Measurements from ENCODE around the gene GFPT1.
"Not testable (repeated sequence)": the region's sequence is repeated elsewhere in the genome, so short reads cannot be mapped to it uniquely, and the experiment has no call there.

GFPT1 gene
- 66.6 to 68.5 reads per million in 2 donors for total RNA-seq

DNA sequence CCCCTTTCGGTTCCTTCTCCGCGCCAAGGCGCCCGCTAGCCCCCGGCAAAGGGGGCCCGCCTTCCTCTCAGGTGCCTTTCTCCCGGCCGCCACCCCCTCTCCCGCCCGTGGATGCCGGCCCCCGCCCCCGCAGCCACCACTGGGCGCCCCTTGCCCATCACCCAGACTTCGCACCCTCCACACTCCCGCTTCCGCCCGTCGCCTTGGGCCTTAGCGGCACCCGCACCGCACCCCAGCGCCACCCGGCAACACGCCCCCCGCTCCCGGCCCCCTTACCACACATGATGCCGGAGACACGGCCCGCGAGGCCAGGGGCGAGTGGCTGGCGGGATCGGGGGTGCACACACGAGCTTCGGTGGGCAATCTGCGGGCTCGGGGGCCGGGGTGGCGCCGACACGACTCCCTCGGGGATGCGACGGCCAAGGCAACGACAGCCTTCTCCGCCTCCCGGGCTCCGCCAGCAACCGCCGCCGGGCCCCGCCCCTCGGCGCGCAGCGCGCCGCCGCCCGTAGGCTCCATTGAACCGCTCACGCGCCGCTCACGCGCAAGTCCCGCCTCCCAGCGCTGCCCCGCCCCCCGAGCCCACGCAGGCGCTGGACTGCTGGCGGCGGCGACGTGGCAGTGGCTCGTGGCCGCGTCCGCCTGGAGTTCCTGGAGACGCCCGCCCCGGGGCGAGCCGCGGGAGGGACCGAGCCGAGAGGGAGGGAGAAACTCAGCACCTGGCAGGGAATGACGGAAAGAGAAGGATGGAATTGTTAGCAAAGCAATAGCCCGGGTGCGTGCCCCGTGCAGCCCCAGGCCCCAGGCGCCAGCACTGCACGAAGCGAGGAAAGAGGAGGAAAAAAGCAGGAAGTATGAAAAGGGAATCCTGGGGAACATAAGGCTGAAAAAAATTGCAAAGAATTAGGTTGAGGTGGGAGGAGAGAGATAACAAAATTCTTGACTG is at the start of gene GFPT1:
Gene GFPT1, minus strand, starts transcription at position 439 of the 946 bp plus-strand sequence. Its CDS starts 156 bp downstream, at position 283.
- peak; percentile 86 for DNase-seq

GRCh38 chr2:69436596-69436937 is 49.5 kb upstream of the GFPT1 start:
- no peak for DNase-seq

DNA sequence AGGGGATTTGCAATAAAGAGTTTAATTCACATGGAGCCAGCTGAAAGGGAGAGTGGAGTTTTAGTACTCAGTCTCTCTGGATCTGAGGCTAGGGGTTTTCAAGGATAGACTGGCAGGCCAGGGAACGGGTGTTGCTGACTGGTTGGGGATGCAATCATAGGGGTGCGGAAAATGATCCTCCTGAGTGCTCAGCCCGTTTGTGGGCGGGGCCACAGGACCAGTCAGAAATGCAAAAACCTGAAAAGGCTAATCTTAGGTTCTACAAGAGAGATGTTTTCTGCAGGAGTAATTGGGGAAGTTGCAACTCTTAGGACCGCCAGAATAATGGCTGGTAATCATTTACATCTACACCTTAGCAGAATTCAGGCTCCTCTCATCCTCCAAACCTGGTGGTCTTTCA is 47.7 kb upstream of the GFPT1 start:
- no peak for DNase-seq

DNA sequence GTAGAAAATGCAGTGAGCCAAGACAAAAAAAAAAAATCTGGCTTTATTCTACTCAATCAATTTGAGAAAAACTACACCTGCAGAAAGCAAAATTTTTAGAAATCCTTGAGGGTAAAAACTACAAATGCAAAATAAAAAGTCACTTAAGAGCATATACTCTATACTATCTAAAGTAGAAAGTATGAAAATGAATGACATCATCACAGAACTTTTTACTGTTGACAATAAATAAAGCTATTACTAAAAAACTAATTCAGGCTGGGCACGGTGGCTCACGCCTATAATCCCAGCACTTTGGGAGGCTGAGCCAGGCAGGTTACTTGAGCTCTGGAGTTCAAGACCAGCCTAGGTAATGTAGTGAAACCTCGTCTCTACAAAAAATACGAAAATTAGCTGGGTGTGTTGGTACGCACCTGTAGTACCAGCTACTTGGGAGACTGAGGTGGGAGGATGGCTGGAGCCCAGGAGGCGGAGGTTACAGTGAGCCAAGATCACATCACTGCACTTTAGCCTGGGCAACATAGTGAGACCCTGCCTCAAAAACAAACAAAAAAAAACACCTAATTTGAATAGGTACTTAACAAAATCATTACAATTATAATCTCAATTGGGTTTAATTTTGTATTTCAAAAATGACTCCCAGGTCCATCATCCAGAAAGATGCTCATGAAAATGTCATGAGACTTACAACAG is 42.6 kb upstream of the GFPT1 start:
- no peak for DNase-seq

GRCh38 chr2:69428981-69429380 is 42.0 kb upstream of the GFPT1 start:
- DNase-seq = no peak

- DNase-seq = no peak
Observed at GRCh38 chr2:69424419-69424818, 37.4 kb upstream of the GFPT1 start.

GRCh38 chr2:69422198-69422597 is 35.2 kb upstream of the GFPT1 start:
- no peak for DNase-seq

GRCh38 chr2:69419111-69419510 is 32.1 kb upstream of the GFPT1 start:
- DNase-seq = not testable (repeated sequence)

DNA sequence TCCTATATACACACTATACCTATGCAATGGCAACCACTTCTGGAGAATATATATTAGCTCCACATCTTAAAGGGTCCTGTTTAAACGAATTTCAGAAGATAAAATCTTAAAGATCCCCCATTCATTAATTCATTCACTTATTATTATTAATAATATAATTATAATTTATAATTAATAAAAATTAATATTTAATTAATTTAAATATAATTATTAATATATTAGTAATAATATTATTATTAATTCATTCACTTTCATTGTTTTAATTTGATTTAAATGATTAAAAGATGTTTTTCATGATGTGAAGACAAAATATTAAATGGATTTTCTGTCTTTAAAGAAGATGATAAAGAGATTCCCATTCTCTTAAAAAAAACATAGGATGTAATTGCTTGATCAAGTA is 29.1 kb upstream of the GFPT1 start:
- no peak for DNase-seq

GRCh38 chr2:69411120-69411519 is 24.1 kb upstream of the GFPT1 start:
- DNase-seq = no peak

- DNase-seq = no peak
Observed at GRCh38 chr2:69405306-69405705, 18.3 kb upstream of the GFPT1 start.

GRCh38 chr2:69400121-69400520 is 13.1 kb upstream of the GFPT1 start:
- no peak for DNase-seq

DNA sequence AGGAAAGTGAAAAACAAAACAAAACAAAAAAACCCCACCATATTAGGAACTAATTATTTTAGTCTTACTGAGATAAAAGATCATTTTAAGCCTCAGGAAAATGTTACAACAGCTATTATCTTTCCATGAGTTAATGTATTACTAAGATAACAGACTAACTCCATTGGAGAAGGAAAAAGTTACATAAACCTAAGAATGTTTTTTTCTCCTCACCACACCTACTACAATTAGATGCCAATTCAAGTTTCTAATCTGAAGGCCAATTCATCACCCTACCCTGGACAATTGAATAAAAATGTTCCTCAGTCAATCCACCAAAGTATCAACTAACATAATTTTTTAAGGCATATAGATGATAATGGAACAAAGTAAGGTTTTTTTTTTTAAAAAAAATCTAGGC is 10.2 kb upstream of the GFPT1 start:
- no peak for DNase-seq

GRCh38 chr2:69395866-69396265 is 8.8 kb upstream of the GFPT1 start:
- no peak for DNase-seq

GRCh38 chr2:69393963-69394362 is 6.9 kb upstream of the GFPT1 start:
- DNase-seq = no peak

DNA sequence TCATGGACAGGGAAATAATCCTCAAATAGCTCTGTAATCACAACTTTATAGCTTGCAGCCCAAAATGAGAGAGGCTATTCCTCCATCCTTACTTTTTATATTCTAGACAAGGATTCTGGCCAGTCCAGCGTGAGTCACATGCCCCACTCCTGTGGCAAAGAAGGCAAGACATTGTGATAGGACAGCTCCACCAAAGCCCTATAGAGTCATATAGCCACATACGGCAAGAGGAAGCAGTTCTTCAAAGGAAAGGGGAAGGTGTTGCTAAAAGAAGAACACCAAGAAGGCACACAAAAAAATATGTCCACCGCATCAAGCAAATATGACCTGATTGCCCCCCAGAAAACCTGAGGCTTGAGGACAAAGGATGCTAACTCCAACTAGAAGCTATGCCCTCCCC is 3.4 kb upstream of the GFPT1 start:
- no peak for DNase-seq

- no peak for DNase-seq
Observed at GRCh38 chr2:69390001-69390400, 3.0 kb upstream of the GFPT1 start.

DNA sequence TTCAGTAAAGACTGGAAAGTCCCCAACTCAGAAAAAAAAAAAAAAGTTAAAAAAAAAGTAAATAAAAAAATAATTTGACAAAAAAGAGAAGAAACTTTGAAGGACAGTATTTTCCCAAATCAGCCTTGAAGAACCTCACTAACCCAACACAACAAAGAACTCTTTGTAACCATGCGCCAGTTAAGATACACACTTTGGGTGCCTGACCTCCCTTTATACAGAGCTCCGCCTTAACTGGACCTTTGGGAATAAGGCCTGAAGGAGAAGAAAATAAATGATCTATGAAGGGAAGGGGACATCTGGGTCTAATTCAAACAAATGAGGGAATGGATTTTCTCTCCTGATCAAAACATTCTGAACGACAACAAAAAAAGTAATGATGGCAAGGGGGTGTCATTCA is 2.2 kb upstream of the GFPT1 start:
- no peak for DNase-seq

- no peak for DNase-seq
Observed at GRCh38 chr2:69387770-69388481, 899 bp upstream of the GFPT1 start.

GRCh38 chr2:69386360-69386759 is 667 bp downstream of the GFPT1 start:
- no peak for DNase-seq

GRCh38 chr2:69385443-69386151 is 1.4 kb downstream of the GFPT1 start:
- no peak for DNase-seq

DNA sequence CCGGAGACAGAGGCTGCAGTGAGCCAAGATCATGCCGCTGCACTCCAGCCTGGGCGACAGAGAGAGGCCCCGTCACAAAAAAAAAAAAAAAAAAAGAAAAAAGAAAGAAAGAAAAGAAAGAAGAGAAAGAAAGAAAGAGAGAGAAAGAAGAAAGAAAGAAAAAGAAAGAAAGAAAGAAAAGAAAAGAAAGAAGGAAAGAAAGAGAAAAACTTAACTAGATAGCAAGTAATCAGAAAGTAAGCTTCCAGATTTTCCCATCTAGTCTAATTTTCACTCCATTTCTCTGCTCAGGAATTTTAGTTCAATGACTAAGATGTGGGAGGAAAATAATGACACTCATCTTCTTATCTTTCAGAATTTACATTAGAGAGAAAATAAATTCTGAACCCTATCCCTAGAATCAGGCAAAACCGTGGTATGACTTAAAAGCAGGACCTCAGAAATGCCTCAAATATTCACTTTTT is 2.4 kb downstream of the GFPT1 start:
- no peak for DNase-seq
